ENCODE data around the gene LEKR1. TPM values are rescaled to one million over a fixed set of nuclear protein-coding genes. Genes with fewer than 3 reads are reported as not detected.

The LEKR1 gene
- total and polyA plus RNA-seq, 2 of the 13 experiments (the other 11 are each of a cell fraction or from before 2014, with no cell fraction given), result 0.49 to 1.5 TPM

- TF ChIP-seq ZNF280D (CRISPR knock-in tag; IDR thresholded peaks at IDR 0.05), result peak; percentile 21; the same call in 1 of the 2 replicates
- TF ChIP-seq MYNN (CRISPR knock-in tag; IDR thresholded peaks at IDR 0.05; ENCODE audit: low read depth), result no peak
- TF ChIP-seq SMARCE1 (IDR thresholded peaks at IDR 0.05; ENCODE audit: borderline replicate concordance), result no peak
- peak; percentile 87 for TF ChIP-seq RARA (CRISPR knock-in tag; IDR thresholded peaks at IDR 0.05)
- TF ChIP-seq KLF16 (CRISPR knock-in tag; IDR thresholded peaks at IDR 0.05), result peak in 1 of 2 experiments; percentile 81; a peak in 2 of 4 replicates
- TF ChIP-seq FOXO1 (CRISPR knock-in tag; IDR thresholded peaks at IDR 0.05), result peak; percentile 92
- peak; percentile 68; the same call in 1 of the 2 replicates for TF ChIP-seq JUND (CRISPR knock-in tag; IDR thresholded peaks at IDR 0.05)
- no peak for TF ChIP-seq ZSCAN25 (CRISPR knock-in tag; IDR thresholded peaks at IDR 0.05)
- TF ChIP-seq HOXA5 (CRISPR knock-in tag; IDR thresholded peaks at IDR 0.05), result 0 out of 2 replicates have a peak, but pooled peaks have one; percentile 27
- TF ChIP-seq LCORL (IDR thresholded peaks at IDR 0.05), result no peak
- TF ChIP-seq LCORL (CRISPR knock-in tag; IDR thresholded peaks at IDR 0.05), result 0 out of 2 replicates have a peak, but pooled peaks have one; percentile 73
- no peak for TF ChIP-seq ZNF484 (CRISPR knock-in tag; IDR thresholded peaks at IDR 0.05; ENCODE audit: borderline replicate concordance, low read depth)
- peak; percentile 76 for TF ChIP-seq NFE2L2 (IDR thresholded peaks at IDR 0.05; ENCODE audit: low read length)
- TF ChIP-seq HNF1A (IDR thresholded peaks at IDR 0.05; ENCODE audit: low read depth), result no peak
- no peak for TF ChIP-seq HNF1A (CRISPR knock-in tag; IDR thresholded peaks at IDR 0.05; ENCODE audit: borderline replicate concordance)
- TF ChIP-seq FOXA3 (CRISPR knock-in tag; IDR thresholded peaks at IDR 0.05), result peak; percentile 97
- peak; percentile 85; the same call in 1 of the 2 replicates for TF ChIP-seq SOX5 (CRISPR knock-in tag; IDR thresholded peaks at IDR 0.05; ENCODE audit: borderline replicate concordance)
- 0 out of 2 replicates have a peak, but pooled peaks have one; percentile 37 for TF ChIP-seq KLF12 (CRISPR knock-in tag; IDR thresholded peaks at IDR 0.05; ENCODE audit: borderline replicate concordance)
- TF ChIP-seq FOSL2 (CRISPR knock-in tag; IDR thresholded peaks at IDR 0.05), result peak; percentile 81
- no peak for TF ChIP-seq ZC3H4 (CRISPR knock-in tag; IDR thresholded peaks at IDR 0.05; ENCODE audit: borderline replicate concordance)
- peak; percentile 91 for TF ChIP-seq FOXP4 (CRISPR knock-in tag; IDR thresholded peaks at IDR 0.05)
- TF ChIP-seq THAP11 (CRISPR knock-in tag; IDR thresholded peaks at IDR 0.05), result peak; percentile 31; the same call in 1 of the 2 replicates
These were observed 13.4 kb upstream of the LEKR1 start (continued) for GRCh38 chr3:156812521-156813335.
